ENCODE results near the gene FOXA2.
"Not testable (repeated sequence)": the region's sequence is repeated elsewhere in the genome, so short reads cannot be mapped to it uniquely, and the experiment has no call there.

FOXA2 gene

DNA sequence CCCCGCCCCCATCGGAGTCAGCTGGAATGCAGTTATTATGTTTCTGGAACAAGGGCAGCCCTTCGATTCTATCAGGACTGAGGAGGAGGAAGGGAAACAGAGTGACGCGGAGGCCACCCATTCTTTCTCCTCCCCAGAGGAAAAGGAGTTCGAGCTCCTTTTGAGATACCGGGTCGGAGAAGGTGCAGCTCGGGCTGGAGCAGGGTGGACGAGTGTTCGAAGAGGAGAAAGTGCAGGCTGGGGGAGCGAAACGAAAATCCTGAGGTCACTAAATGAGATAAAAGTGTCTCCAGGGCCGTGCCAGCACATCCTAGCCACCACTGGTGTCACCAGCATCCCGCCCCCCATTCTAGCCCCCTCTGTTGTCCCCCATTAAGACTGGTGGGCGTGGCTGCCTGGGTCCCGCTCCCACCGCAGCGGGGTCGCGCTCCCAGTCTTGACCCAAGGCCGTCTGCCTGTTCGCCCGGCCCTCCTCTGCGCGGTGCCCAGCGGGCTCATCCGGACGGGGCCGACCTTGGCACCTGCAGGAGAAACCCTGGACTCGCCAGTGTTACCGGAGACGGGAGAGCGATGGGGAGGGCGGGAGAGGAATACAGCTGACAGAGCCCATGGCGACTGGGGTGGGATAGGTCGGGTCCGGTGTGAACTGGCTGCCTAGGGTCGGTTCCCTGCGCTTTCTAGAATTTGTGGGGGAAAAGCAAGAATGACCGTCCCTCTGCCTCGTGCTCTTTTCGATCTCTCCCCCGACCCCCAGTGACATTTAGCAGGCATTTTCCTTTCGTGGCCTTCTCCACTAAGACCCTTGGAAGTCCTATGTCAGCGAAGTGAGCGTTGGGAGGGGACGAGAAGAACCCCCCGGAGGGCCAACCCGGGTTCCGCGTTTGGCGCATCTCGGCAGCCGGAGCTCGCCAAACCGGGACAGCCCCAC, 16.2 kb downstream of the FOXA2 start:
- no peak for DNase-seq

DNA sequence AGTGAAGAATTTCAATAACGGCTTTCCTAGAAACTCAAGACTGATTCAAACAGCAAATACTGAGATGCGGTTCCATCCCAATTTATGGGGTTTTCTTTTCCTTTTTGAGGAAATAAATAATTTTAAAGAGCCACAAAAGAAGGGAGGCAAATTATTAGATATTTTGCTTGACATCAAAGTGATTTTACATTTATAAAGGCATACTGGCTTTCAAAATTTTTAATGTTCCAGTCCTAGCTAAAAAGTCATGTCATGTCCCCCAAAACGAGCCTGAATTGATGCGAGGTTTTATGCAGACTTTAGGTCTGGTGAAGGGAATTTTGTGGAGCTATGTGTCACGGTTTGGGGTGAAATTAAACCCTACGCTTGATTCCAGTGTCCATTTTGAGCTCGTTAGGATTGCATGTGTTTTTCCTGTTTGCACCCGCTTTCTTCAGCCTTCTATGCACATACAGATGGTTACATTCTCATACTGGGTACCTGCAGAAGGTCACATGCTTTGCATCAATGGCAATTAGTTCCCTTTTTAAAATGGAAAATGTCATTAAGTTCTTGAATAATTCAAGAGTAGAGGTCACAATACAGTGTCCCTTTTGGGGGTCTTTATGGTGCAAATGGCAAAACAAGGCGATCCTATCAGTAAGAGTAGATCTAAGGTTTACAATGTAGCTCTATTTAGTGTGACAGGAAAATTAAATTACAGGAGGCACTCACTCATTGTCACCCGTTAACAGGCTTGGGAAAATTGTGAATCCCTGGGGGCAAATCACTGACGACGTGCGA, 17.3 kb downstream of the FOXA2 start:
- no peak for DNase-seq

DNA sequence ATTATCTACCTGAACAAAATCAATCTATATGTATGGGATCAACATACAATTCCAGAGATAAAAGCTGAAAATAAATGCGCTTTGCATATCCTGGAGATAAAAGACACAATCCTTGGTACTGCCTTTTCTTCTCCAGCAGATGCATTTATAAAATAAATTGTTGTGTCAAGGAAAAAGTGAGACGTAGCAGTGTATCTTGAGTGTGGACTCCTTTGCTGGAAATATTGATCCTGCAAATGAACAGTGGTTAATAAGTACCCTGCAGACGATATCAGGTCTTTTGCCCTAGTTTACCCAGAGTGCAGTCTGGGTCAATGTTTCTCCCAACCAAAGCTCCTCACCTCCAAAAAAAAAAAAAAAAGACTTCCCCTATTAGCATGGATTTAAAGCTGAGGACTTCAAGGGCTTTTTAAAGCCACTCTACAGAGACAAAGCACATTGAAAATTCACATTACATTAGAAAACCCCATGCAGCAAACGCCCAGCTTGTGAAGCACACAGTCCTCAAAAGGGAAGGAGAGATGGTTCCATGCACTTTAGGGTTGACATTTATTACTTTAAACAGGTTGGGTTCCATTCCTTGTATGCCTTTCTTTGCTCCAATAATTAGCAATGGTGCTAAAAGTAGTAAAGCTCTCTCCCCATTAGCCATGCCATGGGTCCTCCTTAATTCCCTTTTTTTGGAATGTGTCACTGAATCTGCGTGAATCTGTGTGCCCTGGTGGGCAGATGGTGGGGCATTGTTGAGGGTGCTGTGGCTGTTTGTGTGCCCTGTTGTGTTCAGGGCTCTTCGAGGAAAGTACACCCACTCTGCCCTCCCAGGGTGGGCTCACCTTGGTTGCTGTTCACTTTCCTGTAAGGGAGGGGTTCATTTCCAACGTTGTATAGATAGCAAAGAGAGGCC, 21.1 kb downstream of the FOXA2 start:
- no peak for DNase-seq

DNA sequence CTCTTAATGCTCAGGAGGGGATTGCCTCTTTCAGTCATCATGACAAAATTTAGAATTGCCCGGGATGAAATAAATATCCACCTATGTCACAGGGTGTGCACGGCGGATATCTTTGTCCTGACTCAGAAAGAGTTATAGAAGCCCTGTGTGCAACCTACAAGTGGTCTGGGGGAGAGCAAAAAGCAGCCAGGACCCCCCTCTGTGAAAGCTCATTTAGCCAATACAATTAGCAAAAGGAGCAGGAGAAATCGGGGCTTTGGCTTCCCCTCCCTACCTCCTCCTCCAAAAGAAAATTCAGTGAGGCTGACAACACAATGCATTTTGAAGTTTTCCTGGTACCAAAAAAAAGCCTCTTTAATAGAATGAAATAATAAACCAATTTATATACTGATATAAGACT, 21.8 kb downstream of the FOXA2 start:
- no peak for DNase-seq

DNA sequence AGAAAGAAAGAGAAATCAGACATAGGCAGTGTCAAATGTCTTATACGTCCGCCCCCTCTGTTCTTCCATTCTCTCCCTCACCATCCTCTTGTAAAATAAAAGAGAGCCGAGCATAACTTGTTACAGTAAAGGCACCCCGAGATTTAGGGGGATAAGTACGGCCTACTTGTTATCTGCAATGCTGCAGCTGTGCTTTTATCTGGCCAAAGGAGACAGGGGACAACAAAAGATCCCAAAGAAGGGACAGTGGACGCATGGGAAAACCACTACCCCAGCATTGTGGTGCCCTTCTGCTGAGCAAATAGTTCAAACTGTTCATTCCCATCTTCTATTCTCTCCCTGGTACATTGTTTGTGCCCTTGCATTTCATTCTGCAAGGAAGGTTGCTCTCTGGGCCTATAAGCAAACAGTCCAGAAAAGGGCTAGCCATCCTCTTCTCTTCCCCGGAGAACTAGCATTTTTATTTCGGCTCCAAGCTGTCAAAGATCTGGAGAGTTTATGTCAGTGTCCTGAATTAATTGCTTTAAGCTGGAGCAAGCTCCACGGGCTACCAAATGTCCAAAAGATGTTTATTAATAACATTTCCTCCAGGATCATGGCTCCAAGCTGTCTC, 22.3 kb downstream of the FOXA2 start:
- DNase-seq: no peak

DNA sequence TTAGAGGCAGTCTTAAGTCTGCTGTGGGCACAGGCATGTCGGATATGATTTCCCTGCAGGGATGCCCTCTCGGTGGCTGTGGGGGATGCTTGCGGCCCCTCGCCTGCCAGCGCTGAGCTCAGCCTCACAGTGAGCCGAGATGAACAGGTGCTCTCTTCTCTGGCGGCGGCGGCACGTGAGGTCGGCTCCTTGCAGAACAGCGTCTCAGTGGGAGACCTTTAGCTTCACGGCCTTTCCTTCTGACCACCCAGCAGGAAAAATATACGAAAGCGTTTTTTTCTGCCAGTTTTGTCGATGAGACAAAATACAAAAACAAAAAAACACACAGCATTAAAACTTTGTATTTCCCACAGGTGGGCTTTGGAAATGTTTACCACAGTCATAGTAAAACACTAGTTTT, 23.6 kb downstream of the FOXA2 start:
- no peak for DNase-seq

DNA sequence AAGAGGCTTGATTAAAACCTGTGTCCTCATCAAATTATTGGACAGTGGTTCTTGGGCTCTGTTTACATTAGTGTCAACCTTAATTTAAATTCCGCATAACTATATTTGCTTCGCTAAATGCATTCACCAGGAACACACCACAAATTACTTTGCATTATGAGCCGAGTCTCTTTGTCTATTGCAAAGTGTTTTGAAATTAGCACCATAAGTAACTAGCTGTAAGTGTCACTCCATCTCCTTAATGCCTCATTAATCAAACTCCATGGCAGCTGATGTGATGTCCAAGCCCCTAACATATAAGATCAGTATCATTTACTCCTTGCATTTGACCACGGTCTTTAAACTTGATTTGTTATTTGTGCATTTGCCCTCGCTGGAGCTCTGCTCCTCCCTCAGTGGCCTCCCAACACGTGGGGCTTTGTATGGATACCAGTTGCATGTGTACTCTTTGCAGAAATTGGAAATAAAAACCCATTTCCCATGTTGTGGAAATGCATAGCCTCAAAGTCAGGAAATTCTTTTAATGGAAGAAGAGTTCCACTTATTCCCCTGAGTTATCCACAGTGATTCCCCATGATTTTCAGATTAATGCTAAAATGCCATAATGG, 24.6 kb downstream of the FOXA2 start:
- DNase-seq: no peak

DNA sequence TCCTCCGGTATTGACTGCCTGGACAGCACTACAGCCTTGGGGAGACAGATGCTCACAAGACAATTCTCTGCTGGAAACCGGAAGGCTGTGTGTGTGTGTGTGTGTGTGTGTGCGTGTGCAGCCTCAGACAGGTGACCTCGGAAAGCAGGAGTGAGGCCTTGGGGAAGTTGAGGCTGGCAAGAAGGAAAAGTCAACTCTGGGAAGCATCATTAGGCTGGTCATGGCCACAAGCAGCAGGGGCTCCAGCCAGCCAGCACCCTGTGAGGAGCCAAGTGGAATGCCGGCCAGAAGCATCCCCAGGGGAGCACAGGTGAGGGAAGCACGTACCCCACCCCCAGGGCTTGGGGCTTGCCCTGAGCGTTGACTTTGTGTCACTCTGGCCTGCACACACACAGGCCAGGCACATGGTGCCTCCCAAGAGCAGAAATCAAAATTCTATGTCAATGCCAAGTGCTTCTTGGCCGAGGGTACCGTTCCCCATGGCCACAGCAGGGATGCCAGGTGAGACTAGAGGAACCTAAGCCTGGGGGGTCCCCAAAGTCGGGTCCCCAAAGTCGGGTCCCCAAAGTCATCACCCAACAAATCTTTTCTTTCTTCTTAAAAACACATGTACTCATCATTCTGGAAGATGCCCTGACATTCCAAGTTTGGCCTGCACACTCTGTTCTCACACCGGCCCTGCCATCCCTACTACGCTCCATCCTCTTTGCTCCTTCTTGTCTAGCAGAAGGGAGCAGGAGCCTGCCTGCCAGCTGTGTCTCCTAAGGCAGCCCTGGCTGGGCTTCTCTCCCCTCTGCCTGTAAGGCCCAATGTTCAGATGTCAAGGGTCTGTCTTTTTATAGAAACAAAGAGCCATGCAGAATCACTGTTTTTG, 26.7 kb downstream of the FOXA2 start:
- DNase-seq: no peak

DNA sequence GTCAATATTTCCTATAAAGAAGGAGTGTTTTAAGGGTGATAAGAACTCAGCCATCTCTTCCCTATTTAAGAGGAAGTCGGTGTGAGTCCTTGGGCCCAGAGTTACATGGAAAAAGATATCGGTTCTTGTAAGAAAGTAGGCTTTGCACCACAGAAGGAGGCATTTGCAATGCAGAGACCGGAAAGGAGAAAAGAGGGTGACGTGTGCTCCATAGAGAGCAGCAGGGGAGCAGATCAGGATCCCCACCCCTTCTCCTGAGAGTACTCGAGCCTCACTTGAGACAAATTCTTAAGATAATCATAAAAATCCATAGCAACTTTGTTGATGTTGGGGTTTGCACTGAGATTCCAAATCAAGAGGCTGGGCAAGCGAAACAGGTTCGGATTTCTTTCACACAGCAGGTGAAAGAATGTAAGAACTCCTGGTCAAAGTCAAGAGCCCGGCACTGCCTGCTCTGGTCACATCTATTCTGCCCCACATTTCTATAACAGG, 27.8 kb downstream of the FOXA2 start:
- DNase-seq: no peak

DNA sequence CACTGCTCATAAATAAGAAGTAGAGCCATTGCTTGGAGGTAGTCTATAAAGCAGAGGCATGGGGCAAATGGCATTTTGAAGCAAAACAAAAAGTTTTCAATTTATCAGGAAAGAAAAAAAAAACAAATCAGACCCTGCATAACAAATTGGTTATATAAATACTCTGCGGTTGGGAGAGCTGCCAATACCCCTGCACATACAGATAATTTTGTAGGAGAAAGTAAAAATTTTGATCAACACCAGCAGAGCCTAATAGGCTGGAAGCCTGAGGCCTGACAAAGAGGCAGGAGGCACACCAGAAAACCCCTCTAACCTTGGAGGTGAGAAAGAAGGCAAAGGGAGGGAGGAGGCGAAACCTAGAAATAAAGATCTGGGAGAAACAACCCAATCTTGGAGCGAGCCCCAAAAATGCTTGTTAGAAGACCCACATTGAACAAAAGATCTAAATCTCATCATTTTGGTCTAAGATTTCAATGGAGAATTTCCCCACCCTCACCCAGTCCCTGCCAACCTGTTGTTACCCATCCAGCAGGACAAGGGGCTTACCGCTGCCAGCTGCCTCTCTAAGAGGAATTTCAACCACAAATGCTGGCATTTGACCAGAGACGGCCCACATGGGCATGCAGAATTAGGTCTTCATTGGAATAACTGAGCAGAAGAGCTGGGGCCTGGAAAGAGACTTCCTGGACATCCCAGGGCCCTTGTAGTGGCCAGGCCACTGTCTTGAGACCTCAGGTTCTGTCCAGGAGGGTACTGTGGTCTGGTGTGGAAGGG, 28.4 kb downstream of the FOXA2 start:
- DNase-seq: no peak

DNA sequence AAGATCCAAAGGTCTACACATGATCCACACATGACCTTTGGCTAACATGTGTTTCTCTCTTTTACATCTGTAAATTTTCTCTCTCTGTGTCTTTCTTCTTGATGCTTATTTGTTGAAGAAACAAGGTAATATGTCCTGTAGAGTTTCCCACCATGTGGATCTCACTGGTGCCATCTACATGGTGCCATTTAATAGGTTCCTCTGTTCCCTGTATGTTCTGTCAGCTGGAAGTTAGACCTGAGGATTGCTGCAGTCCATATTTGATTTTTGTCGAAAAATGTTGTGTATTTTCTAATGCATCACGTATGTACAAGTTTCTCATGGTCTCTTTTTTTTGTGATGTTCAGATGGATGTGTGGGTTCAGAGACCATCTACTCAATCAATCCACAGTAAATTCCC, 30.0 kb downstream of the FOXA2 start:
- no peak for DNase-seq

DNA sequence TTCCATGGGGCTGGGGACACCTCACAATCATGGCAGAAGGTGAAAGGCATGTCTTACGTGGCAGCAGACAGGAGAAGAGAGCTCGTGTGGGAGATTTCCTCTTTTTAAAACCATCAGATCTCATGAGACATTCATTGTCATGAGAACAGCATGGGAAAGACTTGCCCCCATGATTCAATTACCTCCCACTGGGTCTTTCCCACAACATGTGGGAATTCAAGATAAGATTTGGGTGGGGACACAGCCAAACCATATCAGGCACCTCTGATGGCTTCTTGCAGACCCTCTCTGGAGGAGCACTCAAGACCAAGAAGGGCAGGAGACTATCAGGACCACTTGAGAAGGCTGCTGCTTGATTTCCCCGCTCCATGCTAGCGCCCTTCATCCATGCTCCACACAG, 33.9 kb downstream of the FOXA2 start:
- DNase-seq: not testable (repeated sequence)

DNA sequence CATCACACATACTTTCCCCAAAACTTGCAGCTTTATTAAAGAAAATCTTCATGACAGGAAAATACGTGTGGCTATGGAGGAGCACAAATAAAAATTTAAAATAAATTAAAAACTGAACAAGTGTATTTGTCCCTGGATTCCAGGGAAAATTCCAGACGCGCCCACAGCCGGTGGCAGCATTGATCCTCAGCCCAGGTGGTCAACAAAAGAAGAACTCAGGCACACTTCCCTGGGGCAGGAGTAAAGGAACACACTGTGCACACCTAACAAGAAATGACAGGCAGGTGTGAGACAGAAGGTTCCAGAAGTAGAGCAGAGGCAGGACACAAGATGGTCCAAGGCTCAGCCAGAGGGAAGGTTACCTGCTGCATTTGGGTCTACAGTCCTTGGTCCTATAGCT, 36.3 kb downstream of the FOXA2 start:
- no peak for DNase-seq

DNA sequence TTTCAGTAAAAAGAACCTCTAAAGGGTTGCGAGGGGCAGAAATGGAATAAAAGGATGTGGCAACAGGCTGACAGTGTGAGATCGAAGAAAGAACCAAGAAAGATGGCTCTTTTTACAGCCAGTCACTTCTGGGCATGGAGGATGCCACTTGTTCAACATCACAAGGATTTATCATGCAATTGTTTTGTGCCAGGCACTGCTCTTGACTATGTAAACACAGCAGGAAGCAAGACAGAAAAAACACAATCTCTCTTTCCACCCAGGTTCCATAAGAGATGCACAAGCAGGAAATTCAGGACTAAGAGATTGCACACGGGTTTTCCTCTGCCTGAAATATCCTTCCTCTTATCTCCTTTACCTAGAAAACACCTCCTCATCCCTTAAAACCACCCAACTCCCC, 38.0 kb downstream of the FOXA2 start:
- no peak for DNase-seq

DNA sequence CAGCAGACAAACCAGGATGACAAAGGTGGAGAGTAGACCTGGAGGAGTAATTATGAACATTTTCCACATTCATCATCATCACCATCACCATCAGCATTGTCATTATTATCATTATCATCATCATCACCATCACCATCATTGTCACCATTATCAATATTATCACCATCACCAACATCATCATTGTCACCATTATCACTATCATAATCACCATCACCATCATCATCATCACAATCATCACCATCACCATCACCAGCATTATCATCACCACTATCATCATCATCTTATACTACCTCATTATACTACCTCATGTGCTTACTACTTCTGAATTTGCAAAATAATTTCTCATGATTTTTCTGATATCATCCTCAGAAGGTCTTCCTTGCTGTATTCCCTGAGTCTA, 39.3 kb downstream of the FOXA2 start:
- no peak for DNase-seq

DNA sequence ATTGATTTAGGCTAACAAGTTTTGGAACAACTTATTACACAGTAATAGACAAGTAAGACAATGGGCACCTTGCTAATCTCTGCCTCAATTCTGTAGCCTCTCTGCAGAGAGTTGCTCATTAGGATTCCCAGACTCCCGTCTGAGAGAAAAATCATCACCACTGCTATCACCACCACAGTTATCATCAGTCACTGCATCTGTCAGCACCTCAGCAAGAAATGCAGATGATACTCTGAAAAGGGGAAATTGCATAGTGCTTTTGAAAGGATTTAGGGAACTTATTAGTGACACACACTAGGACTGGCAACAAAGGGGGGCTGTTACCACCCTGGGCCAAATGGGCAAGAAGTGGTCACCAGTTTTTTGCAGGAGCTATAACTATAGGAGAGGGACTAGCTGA, 39.9 kb downstream of the FOXA2 start:
- DNase-seq: no peak

DNA sequence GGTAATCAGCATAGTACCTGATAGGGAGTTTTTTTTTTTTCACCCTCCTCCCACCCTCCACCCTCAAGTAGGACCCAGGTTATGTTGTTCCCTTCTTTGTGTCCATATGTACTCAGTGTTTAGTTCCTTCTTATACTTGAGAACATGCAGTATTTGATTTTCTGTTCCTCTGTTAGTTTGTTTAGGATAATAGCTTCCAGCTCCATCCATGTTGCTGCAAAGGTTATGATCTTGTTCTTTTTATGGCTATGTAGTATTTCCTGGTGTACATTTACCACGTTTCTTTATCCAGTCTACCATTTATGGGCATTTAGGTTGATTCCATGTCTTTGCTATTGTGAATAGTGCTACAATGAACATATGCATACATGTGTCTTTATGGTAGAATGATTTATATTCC, 41.9 kb downstream of the FOXA2 start:
- DNase-seq: no peak

DNA sequence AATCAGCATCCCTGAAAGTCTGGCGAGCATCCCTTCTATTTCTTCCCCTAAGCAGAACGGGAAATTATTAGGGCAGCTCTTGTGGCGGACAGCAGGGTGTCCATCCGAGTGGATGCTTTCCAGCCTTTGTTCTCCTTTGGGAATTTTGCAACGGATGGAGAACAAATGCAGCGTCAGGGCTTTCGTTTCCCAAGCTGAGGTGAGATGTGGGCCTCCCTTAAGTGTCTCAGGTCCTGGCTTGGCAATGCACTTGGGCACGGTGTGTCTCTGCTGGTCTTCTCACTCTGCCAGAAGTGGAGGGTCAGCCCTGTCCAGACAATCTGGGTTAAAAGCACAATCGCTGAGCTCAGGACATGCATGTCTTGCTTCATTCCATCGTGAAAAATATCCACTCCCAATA, 43.5 kb downstream of the FOXA2 start:
- no peak for DNase-seq

DNA sequence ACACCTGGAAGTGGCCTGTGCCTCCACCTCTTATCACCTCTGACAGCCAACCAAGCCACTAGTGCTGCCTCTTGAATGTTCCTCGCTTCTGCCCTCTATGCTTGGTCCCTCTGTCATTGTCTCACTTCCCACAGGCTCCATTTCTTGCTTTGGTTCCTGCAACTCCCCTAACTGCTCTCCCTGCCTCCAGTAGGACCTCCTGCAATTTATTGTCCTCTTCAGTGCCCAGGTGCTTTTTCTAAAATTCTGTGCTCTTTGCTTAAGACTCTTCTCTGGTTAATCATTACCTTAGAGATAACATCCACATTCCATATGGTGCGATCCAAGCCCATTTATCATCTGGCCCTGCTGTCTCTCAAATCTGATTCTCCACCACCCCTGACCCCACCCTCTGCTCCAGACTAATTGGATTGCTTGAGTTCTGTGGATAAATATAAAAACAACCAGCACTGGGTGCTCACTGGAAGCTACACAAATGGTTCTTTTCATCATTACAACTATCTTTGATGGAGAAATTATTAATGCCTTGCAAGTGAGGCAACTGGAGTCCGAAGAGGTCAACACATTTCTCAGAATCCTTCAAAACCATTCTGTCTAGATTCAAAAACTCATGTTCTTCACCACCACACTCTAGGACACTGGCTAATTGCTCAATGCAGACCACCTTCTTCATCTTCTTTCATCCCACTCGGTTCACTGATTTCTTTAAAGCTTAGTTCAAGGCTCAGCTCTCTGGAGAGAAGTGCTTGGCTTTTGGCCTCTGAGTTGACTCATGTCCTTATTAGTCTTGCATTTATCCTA, 47.2 kb downstream of the FOXA2 start:
- no peak for DNase-seq

Measured in NCI-H226 (cell line).